HG03520 (cell line): Measurements from ENCODE around the gene C14orf180.

Source experiments
- ATAC-seq: cut with Tn5 transposase; IDR thresholded peaks from one replicate; pipeline ENCODE4 v1.9.1; 2021; ENCODE audit warnings: mild to moderate bottlenecking, moderate library complexity; ENCODE audit not compliant: unreplicated experiment

The C14orf180 gene

DNA sequence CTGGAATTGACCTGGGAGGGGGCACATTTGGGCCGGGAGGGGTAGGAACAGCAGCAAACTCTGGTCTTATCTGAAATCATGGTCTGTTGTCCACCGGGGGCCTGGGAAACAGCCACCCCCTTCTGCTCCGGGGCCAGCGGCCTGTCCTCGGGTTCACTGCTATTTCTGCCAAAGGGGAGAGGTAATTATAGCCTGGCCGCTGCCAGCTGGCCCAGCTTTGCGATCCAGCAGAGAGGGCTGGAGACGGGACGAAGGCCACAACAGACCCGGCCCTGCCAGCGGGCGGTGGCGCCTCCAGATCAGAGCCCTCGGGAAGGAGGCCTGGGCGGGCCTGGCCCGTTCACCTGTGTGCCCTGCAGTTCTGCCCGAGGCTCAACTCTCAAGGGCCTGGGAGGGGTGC is at the start of gene C14orf180:
C14orf180 (plus strand) TSS at position 258 of the 400 bp plus-strand sequence. CDS start 6,667 bp downstream, outside the sequence.
- no peak for ATAC-seq

GRCh38 chr14:104530646-104531045 is 48.9 kb upstream of the C14orf180 start:
- no peak for ATAC-seq

DNA sequence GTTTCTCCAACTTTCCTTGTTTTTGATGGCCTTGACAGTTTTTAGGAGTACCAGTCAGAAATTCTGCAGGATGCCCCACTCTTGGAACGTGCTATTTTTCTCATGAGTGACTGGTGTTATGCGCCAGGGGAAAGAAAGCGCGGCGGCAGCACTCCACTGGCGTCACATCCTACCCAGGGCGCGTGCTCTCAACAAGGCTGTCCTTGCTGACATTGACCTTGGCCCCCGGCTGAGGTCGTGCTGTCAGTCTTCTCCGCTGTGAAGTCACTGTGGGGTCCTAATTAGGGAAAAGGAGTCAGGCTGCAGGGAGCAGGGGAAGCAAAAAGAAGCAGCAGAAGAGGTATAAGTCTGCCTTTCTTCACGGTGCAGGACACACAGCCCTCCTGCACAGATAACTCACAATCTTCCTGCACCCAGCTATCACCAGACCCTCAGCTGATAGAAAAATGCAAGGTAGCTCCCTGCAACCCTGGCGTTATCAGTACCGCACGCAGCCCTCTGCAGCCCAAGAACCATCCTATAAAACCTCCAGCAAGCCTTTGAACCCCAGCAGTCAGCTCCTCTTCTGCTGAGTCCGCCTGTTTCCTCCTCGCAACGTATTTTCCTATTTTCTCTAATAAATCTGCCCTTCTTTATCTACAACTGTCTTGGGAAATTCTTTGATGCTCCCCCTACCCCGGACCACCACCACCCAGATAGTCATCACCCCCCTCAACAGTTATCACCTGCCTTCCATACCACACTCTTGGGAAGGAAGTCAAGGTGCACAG is 48.0 kb upstream of the C14orf180 start:
- ATAC-seq = no peak

DNA sequence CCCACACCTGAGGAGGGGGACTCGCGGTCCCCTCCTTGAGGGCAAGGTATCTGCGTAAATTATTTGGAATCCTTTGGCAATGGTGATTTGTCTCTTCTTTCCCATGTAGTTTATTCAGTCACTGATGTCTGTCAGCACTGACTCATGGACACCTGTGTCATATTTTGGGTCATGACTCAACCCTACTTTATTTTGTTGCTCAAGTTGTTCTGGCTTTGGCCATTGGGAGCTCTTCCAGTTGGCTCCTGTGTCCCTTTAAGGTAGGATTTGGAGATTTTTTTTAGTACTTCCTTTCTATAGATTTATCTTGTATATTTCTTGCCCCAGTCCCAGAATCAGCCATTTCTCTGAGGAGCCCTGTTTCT is 47.4 kb upstream of the C14orf180 start:
- ATAC-seq = no peak

- no peak for ATAC-seq
Measured at GRCh38 chr14:104534036-104534435, 45.5 kb upstream of the C14orf180 start.

- ATAC-seq = no peak
Measured at GRCh38 chr14:104536942-104537612, 42.5 kb upstream of the C14orf180 start.

GRCh38 chr14:104537613-104537988 is 42.0 kb upstream of the C14orf180 start:
- no peak for ATAC-seq

GRCh38 chr14:104541905-104542465 is 37.6 kb upstream of the C14orf180 start:
- no peak for ATAC-seq

DNA sequence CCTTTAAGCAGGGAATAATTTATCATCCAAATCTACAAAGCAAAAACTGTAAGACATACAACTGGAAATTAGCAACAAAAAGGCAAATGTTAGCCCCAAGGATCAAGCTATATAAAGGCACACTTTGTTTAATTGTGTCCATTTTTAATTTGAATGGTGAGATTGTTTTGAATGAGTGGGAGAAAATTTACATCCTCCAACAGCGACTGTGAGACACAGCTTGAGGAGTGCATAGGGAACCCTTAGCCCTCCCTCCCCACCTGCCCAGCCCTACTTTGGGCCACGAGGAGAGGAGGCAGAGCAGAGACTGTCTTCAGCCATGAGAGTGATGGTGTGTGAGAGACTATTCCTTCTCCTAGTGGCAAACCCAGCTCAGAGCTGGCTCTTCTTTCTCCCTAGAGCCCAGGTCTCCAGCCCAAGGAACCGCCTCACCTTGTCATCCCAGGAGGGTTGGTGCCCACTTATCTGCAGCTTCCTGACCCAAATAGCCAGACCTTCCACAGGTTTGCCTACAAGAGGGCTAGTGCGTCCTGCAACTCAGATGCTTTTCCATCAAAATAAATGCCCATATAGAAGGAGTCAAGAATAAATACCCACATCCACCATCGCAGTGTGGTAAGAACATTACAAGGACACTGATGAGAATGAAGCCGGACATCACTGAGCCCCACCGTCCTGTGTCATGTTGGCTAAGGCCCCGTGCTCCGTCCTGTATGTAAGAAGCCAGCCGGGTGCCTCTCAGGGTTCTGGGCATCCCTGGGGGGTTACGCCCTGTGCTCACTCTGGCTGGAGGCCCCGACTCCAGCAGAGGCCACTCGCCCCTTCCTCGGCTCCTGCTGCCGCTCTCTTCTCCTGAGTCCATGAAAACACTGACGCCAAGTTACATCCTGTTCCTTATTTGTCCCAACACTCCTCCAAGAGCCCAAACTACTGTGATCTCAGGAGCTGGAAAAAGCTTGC is 36.4 kb upstream of the C14orf180 start:
- ATAC-seq = no peak

- no peak for ATAC-seq
Measured at GRCh38 chr14:104544362-104544961, 35.1 kb upstream of the C14orf180 start.

DNA sequence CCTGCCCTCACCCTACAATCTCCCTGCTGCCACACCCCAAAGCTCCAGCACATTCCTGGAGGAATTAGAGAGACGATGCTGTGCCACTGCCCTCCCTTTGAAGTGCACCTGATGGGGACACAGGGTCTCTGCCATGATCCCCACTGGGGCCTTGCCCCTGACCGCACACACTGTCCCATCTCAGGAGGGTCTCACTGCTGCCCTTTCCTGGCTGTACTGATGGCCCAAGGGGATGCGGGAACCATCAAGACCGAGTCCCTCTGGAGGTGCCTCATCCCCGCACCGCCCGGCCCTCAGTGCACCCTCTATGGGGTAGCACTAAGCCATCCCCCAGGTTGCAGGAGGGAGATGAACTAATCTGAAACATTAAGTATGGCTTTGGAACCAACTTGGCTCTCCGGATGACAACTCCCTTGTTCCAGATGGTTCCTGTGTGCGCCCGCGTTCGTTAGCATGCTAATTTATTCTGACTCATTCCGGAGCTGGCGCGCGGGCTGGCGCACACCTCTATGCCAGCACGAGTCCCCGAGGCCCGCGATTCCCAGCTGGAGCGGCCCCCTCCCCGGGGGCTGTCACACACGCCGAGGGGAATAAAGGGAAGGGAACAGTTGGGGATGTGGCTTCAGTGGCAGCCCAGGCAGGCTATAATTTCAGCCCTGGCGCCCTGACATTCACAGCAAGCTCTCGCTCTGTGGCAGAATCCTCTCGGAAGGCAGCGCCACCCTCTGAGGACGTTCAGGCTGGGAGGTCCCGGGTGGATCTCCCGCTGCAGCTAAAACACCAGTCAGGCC is 34.2 kb upstream of the C14orf180 start:
- ATAC-seq = no peak

DNA sequence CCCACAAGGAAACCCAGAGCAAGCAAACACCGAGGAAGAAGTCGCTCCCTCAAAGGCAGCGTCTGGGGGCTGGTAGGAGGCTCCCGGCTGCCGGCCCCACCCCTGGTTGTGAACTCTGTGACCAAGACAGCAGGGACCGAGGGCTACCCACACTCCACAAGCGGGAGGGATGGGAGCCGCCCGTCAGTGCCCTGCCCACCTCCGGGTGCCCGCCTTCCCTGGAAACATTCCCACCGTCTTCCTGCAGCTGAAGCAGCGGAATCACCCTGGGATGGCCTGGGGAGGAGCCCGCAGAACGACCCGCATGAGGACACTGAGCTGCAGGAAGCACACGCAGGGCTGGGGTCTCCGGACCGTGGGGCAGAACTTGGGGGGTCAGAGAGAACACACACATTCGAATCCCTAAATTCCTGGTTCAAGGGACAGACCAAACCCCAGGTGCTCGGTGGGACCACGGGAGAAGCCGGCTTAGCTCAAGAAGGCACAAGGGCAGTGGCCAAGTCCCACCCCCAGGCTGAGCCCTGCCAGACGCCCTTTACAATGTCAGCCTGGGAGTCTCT is 33.5 kb upstream of the C14orf180 start:
- ATAC-seq = no peak

- ATAC-seq = no peak
Measured at GRCh38 chr14:104546591-104547309, 32.8 kb upstream of the C14orf180 start.

DNA sequence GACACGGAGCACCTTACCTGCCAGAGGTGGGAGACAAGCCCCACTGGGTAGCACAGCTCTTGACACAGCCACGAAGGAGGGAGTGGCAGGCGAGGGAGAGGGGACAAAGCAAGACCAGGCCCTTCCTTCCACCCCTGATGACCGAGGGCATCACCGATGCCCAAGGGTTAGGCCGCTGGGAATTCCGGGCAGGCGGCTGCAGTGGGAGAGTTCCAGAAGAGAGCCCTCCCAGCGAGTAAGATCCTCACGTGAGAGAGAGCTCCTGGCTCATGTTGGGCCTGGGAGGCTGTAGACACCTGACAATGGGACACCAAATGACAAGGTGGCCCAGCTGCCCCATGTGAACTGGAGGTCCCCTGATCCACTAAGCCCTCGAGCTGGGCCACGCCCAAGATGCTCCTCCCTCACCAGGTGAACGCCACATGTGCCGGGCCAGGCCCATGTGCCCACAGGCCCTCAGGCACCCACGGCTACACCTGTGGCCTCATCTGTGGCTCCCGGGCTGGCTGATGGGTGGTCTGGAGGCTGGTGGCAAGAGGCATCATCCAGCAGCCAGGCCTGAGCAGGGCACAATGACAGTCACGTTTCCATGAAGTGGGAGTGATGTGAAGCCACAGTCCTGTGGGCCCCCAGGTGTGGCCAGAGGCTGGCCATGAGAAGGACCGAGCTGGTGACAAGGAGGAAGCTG is 32.1 kb upstream of the C14orf180 start:
- ATAC-seq = no peak

GRCh38 chr14:104547998-104548700 is 31.4 kb upstream of the C14orf180 start:
- ATAC-seq = no peak

GRCh38 chr14:104548802-104549535 is 30.6 kb upstream of the C14orf180 start:
- ATAC-seq = no peak
